DMS 273 (cell line): Measurements from ENCODE around the gene KRTAP10-2.
A peak's percentile ranks its signal among the peaks of the same experiment; 100 is the strongest.
"Not testable (repeated sequence)": the region's sequence is repeated elsewhere in the genome, so short reads cannot be mapped to it uniquely, and the experiment has no call there.

Experiments
- DNase-seq: peaks from one replicate; lab custom pipeline; 2025; ENCODE audit not compliant: unreplicated experiment; lab: John Stamatoyannopoulos, UW

KRTAP10-2 gene

DNA sequence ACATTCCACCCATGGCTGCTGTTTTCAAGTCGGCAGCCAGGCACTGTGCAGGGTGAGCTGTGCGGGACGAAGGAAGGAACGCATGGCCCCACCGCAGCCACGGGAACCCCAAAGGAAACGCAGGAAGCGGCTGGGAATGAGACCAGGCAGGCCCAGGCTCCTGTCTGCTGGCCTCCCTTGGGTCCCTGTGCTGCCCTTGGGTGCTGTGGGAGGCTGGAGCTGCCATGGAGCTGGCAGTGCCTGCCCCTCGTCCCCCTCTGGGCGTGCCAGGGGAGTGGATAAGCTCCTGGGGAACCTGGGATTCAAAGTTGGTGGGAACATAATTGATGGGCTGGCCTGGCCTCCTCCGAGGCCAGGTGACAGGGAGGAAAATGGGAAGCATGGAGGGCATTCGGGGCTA is 17.0 kb upstream of the KRTAP10-2 start:
- no peak for DNase-seq

DNA sequence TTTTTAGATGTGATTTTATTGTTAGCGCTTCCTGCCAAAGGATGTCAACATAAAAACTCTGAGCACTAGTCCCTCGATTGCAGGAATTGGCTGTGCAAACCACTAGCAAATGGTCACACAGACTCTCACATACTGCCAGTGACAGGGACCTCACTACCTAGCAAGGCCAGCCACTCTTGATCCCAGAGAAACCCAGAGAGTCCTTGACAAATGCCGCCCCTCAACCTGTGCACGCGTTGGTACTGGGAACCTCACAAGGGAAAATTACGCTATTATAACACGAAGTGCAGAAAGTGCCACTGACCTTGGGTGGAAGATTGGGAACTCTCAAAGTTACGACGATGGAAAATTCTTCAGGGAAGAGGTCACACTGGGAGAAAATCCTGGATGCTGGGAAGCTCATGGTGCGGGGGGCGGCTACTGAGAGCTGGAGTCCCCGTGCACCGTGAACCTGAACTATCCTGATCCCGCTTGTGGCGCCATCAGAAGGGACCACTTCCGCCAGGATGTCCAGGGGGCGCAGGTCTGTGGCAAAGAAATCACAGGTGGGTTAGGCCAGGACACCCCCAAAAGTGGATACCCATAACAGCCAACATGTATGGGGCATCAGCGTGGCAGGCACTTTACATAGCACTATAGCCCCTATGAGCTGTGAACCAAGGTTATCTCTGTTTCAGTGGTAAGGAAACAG is 16.3 kb upstream of the KRTAP10-2 start:
- no peak for DNase-seq

GRCh38 chr21:44566403-44566802 is 15.1 kb upstream of the KRTAP10-2 start:
- DNase-seq = no peak

DNA sequence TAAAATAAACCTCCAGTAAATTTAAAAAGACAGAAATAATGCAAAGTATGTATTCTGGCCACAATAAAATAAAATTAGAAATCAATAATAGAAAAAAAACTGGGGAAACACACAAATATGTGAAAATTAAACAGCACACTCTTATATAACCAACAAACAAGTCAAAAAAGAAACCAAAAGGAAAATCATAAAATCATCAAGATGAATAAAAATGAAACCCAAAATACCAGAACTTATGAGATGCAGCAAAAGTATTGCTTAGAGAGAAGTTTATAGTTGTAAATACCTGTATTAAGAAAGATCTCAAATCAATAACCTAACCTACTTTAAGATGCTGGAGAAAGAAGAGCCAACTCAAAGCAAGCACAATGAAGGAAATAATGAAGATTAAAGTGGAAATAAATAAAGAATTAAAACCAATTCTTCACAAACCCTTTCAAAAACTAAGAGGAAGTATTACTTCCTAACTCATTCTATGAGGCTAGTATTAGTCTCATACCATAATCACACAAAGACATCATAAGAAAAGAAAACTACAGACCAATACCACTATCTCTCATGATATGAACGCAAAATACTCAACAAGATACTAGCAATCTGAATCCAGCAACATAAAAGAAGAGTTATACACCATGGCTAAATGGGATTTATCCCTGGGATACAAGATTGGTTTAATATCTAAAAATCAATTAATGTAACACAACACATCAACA is 13.7 kb upstream of the KRTAP10-2 start:
- no peak for DNase-seq

- DNase-seq = no peak
Measured at GRCh38 chr21:44564099-44564498, 12.8 kb upstream of the KRTAP10-2 start.

DNA sequence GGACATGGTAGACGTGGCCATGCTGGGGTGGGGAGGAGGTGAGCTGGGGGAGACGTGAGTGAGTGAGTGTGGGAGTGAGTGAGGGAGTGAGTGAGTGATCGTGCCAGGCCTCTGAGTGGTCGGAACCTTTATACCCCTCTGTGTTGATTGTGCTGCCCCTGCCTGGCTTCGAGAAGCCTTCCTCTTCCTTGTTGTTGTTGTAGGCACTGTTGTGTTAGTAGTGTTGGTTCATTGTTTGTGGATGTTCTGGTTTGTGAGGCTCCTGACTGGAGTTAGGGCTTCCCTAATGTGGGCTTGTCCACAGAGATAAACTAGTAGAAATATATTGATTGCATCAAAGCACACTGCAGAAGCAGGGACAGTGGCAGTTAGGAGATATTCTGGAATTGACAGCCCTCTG is 7.4 kb upstream of the KRTAP10-2 start, which contains the start of gene KRTAP10-3:
Gene KRTAP10-3 (minus strand): TSS at position 101 of the 400 bp plus-strand sequence. CDS start 80 bp downstream, at position 21.
- DNase-seq = no peak

GRCh38 chr21:44558329-44558675 is 7.0 kb upstream of the KRTAP10-2 start:
- peak; percentile 44 for DNase-seq

DNA sequence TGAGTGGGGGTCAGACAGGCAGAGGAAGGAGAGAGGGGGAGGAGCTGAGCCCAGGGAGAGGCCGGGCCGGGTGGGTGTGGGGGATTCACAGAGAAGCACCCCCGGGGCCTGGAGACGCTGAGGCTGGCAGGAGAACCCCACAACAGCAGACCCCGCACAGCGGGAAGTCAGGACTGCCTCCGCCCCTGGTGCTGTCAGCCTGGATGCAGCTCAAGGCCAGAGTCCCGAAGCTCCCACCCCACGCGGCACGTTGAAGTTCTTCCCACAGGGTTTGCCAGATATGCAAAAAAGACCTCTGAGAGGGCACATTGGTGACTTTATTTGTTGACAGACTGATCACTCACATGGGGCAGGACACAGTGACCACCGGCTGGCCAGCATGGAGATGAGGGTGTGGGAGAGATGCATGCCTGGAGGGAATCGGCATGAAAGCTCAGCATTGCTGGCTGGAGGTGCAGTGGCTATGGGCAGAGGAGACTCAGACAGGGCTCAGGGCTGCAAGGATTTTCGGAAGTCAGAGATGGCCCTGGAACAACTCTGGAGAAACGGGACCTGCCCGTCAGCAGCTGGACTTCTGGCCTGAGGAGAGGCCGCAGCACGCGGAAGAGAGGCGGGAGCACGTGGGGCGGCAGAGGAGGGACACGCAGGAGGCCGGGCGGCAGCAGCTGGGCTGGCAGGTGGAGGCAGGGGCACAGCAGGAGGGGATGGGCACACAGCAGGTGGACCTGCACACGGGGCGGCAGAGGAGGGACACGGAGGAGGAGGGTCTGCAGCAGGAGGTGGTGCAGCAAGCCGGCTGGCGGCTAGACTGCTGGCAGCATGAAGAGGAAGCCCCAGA is 6.4 kb upstream of the KRTAP10-2 start:
- no peak for DNase-seq

GRCh38 chr21:44556879-44557278 is 5.6 kb upstream of the KRTAP10-2 start:
- DNase-seq = no peak

DNA sequence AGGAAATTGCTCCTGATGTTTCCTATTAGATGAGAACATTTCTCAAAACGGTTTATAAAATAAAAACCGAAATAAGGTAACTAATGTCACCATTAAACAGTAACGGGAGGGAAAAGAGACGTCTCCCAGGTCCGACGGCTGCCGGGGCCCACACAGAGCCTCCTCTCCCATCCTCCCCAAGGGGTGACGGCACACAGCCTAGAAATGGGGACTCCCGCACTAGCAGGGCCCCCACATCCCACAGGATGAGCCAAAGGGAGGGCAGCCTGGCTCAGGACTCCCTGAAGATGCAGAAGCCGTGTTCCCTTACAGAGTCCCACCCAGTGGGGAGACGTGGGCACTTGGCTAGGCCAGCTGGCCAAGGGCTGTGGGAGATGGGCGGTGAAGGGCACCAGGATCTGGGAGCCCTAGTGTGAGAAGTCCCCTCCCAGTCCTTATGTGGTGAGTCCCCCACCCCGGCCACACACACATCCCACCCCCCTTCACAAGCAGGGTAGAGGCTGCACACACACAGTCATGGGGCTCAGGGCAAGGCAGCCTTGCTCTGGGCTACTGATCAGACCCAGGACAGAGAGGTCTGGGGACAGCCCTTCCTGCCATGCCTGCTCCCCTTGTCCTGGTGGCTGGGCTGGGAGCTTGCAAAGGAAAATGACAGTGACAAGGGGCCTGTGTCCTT is 4.0 kb upstream of the KRTAP10-2 start:
- DNase-seq = no peak

DNA sequence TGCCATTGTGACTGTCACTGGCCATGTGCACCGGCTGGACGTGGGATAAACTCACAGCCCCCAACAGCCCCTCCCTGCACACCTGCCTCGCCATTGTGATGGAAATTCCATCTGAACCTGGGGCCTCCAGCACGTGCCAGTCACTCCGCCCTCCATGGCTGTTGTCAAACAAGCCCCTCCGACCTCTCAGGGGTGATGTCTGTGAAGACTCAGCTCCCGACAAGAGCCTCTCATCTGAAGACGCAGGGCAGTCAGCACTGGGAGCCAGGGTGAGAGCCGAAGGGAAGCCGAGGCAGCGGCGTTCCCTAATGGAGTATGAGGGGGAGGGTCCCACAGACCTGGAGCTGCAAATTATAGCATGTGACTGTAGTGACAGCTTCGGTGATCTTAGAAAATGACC is 1.4 kb upstream of the KRTAP10-2 start:
- DNase-seq = no peak

- DNase-seq = no peak
Measured at GRCh38 chr21:44552136-44552535, 831 bp upstream of the KRTAP10-2 start.

- peak; percentile 82 for DNase-seq
Measured at GRCh38 chr21:44550807-44551206, 498 bp downstream of the KRTAP10-2 start.

DNA sequence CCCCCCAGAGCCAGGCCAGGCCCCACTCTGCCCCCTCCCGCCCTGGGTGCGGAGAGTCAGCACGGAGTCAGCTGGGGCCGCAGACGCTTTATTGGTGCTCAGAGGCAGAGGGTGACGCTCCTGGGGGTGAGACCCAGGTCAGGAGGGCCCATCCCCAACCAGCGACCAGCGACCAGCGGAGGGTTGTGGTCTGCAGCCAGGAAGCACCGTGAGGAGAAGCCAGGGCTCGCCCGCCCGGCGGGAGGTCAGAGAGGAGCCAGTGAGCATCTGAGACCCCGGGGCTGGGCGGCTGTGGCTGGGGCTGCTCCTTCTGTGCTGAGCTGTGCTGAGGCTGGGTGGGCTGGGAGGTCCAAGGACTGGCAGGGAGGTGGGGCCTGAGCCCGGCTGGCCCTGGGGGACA is 1.0 kb downstream of the KRTAP10-2 start:
- not testable (repeated sequence) for DNase-seq

- no peak for DNase-seq
Measured at GRCh38 chr21:44549525-44550211, 1.6 kb downstream of the KRTAP10-2 start.

GRCh38 chr21:44548922-44549321 is 2.4 kb downstream of the KRTAP10-2 start:
- DNase-seq = no peak

GRCh38 chr21:44548381-44548780 is 2.9 kb downstream of the KRTAP10-2 start:
- no peak for DNase-seq

DNA sequence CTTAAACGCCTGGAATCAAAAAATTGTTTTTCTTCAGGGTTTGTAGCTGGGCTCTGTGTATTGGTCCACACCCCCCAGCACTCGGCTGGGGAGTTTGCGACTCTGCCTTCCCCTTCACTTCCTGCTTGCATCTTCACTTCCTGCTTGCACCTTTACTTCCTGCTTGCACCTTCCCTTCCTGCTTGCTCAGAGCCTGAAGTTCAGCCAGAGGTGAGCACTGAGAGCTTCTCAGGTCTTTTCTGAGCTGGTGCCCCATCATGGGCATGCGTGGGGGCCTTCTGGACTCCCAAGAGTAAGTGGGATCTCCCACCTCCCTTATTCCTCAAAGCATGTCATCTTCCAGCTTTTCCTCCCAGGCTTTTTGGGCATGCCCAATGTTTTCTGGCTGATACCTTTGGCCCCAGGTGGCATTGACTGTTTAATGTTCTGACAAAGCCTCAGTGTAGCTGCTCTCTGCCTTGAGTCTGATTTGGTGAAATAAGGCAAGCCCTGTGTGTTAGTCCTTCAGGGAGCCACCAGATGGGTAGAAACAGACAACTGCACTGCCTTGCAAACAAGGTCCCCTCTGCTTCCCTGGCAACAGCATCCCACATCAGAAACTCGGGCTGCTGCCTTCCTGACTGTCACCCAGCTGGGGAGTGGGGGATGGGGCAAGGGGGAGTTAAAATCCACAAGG is 3.5 kb downstream of the KRTAP10-2 start:
- DNase-seq = peak; percentile 20

GRCh38 chr21:44544566-44544965 is 6.7 kb downstream of the KRTAP10-2 start:
- no peak for DNase-seq

DNA sequence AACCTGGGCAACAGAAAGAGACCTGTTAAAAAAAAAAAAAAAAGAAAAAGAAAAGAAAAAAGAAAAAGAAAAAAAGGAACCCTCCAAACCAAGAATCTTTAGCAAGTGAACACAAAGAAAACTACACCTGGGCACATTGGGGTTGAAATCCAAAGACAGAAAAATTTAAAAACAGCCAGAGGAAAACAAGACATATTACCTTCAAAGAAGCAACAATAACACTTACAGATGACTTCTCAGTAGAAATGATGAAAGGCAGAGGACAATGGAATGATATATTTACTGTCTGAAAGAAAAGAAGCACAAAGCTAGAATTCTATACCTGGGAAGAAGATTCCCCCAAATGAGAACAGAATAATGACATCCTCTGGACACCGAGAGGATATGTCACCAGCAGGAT is 8.6 kb downstream of the KRTAP10-2 start:
- DNase-seq = no peak
